Subcutaneous abdominal adipose tissue (tissue), 5 donors: ENCODE data around the gene GALNT18.

ENCODE experiments used
- H3K27ac ChIP-seq: one replicate; pipeline ENCODE4 v1.7.0; 2013; ENCODE audit warnings: low read depth, mild to moderate bottlenecking, inconsistent platforms, low read length, moderate library complexity
- H3K27me3 ChIP-seq, 5 donors: one replicate each; pipeline ENCODE4 v1.7.0; 2013; ENCODE audit warnings: low read length in 5 of 5, inconsistent platforms in 1 of 5; ENCODE audit not compliant: control insufficient read depth in 5 of 5, insufficient read depth in 4 of 5
- H3K36me3 ChIP-seq, 5 donors: one replicate each; pipeline ENCODE4 v1.7.0; 2013; ENCODE audit warnings: low read length in 5 of 5; ENCODE audit not compliant: control insufficient read depth in 5 of 5, insufficient read depth in 5 of 5
- H3K4me1 ChIP-seq, 5 donors: one replicate each; pipeline ENCODE4 v1.7.0; 2013; ENCODE audit warnings: low read length in 5 of 5, mild to moderate bottlenecking in 3 of 5, moderate library complexity in 1 of 5; ENCODE audit not compliant: control insufficient read depth in 5 of 5, insufficient read depth in 5 of 5
- H3K4me3 ChIP-seq, 5 donors: one replicate each; pipeline ENCODE4 v1.7.0; 2013; ENCODE audit warnings: low read length in 5 of 5, low read depth in 1 of 5
- H3K9ac ChIP-seq, 5 donors: one replicate each; pipeline ENCODE4 v1.7.0; 2013; ENCODE audit warnings: low read length in 5 of 5, mild to moderate bottlenecking in 4 of 5, moderate library complexity in 3 of 5
- H3K9me3 ChIP-seq, 5 donors: one replicate each; pipeline ENCODE4 v1.7.0; 2013; ENCODE audit warnings: low read length in 5 of 5; ENCODE audit not compliant: control insufficient read depth in 5 of 5
- donor health status: healthy.
- donor health status: healthy.
- donor health status: healthy.
- donor health status: healthy.
- donor health status: healthy.

Gene GALNT18

GRCh38 chr11:11594162-11594561 is 27.6 kb downstream of the GALNT18 start:
- Histone ChIP-seq H3K4me1 (peaks cover 0 to 16% (median 2%) of the 10 kb centered on the region in 5 donors), H3K9me3 (no peaks in the 10 kb centered on the region), H3K27me3 (no peaks in the 10 kb centered on the region), H3K27ac (no peak overlapping the region), H3K36me3 (no peaks in the 10 kb centered on the region), H3K4me3 (no peak overlapping the region), H3K9ac (no peak overlapping the region)

GRCh38 chr11:11592146-11592684 is 29.6 kb downstream of the GALNT18 start:
- H3K9ac ChIP-seq = no peak overlapping the region
- H3K4me3 ChIP-seq = no peak overlapping the region
- peaks cover 0 to 1% (median 0%) of the 10 kb centered on the region in 5 donors for H3K27me3 ChIP-seq
- no peaks in the 10 kb centered on the region for H3K36me3 ChIP-seq
- no peak overlapping the region for H3K27ac ChIP-seq
- no peaks in the 10 kb centered on the region for H3K9me3 ChIP-seq
- peaks cover 0 to 26% (median 11%) of the 10 kb centered on the region in 5 donors for H3K4me1 ChIP-seq

GRCh38 chr11:11589437-11589836 is 32.4 kb downstream of the GALNT18 start:
- Histone ChIP-seq H3K9me3 (no peaks in the 10 kb centered on the region), H3K36me3 (no peaks in the 10 kb centered on the region), H3K27me3 (peaks cover 0 to 3% (median 0%) of the 10 kb centered on the region in 5 donors), H3K27ac (no peak overlapping the region), H3K9ac (no peak overlapping the region), H3K4me3 (no peak overlapping the region), H3K4me1 (peaks cover 0 to 26% (median 11%) of the 10 kb centered on the region in 5 donors)

GRCh38 chr11:11588891-11589290 is 32.9 kb downstream of the GALNT18 start:
- H3K9ac ChIP-seq = no peak overlapping the region
- peaks cover 0 to 32% (median 11%) of the 10 kb centered on the region in 5 donors for H3K4me1 ChIP-seq
- H3K9me3 ChIP-seq = no peaks in the 10 kb centered on the region
- peaks cover 0 to 3% (median 0%) of the 10 kb centered on the region in 5 donors for H3K27me3 ChIP-seq
- no peaks in the 10 kb centered on the region for H3K36me3 ChIP-seq
- H3K4me3 ChIP-seq = no peak overlapping the region
- H3K27ac ChIP-seq = no peak overlapping the region

- Histone ChIP-seq H3K4me1 (peaks cover 0 to 38% (median 11%) of the 10 kb centered on the region in 5 donors), H3K27me3 (peaks cover 0 to 3% (median 0%) of the 10 kb centered on the region in 5 donors), H3K36me3 (no peaks in the 10 kb centered on the region), H3K27ac (no peak overlapping the region), H3K9me3 (no peaks in the 10 kb centered on the region), H3K9ac (no peak overlapping the region), H3K4me3 (no peak overlapping the region)
Measured at GRCh38 chr11:11588243-11588642, 33.6 kb downstream of the GALNT18 start.

GRCh38 chr11:11587122-11587521 is 34.7 kb downstream of the GALNT18 start:
- Histone ChIP-seq H3K36me3 (no peaks in the 10 kb centered on the region), H3K4me1 (peaks cover 0 to 47% (median 11%) of the 10 kb centered on the region in 5 donors), H3K9me3 (no peaks in the 10 kb centered on the region), H3K4me3 (no peak overlapping the region), H3K27ac (no peak overlapping the region), H3K9ac (no peak overlapping the region), H3K27me3 (peaks cover 0 to 3% (median 0%) of the 10 kb centered on the region in 5 donors)

- H3K4me1 ChIP-seq = peaks cover 0 to 49% (median 11%) of the 10 kb centered on the region in 5 donors
- no peak overlapping the region for H3K27ac ChIP-seq
- no peak overlapping the region for H3K4me3 ChIP-seq
- peaks cover 0 to 3% (median 0%) of the 10 kb centered on the region in 5 donors for H3K27me3 ChIP-seq
- no peaks in the 10 kb centered on the region for H3K36me3 ChIP-seq
- H3K9ac ChIP-seq = no peak overlapping the region
- H3K9me3 ChIP-seq = no peaks in the 10 kb centered on the region
Measured at GRCh38 chr11:11586465-11586864, 35.3 kb downstream of the GALNT18 start.

GRCh38 chr11:11584937-11585336 is 36.9 kb downstream of the GALNT18 start:
- no peak overlapping the region for H3K4me3 ChIP-seq
- no peak overlapping the region for H3K27ac ChIP-seq
- no peak overlapping the region for H3K9ac ChIP-seq
- H3K9me3 ChIP-seq = no peaks in the 10 kb centered on the region
- peaks cover 0 to 11% (median 4%) of the 10 kb centered on the region in 5 donors for H3K27me3 ChIP-seq
- no peaks in the 10 kb centered on the region for H3K36me3 ChIP-seq
- H3K4me1 ChIP-seq = peaks cover 0 to 57% (median 11%) of the 10 kb centered on the region in 5 donors

- peaks cover 0 to 54% (median 11%) of the 10 kb centered on the region in 5 donors for H3K4me1 ChIP-seq
- H3K9ac ChIP-seq = no peak overlapping the region
- H3K27me3 ChIP-seq = peaks cover 0 to 11% (median 4%) of the 10 kb centered on the region in 5 donors
- H3K27ac ChIP-seq = no peak overlapping the region
- H3K4me3 ChIP-seq = no peak overlapping the region
- no peaks in the 10 kb centered on the region for H3K36me3 ChIP-seq
- no peaks in the 10 kb centered on the region for H3K9me3 ChIP-seq
Measured at GRCh38 chr11:11584530-11584810, 37.3 kb downstream of the GALNT18 start.

GRCh38 chr11:11583801-11584529 is 37.8 kb downstream of the GALNT18 start:
- H3K36me3 ChIP-seq = no peaks in the 10 kb centered on the region
- peaks cover 0 to 54% (median 7%) of the 10 kb centered on the region in 5 donors for H3K4me1 ChIP-seq
- H3K4me3 ChIP-seq = no peak overlapping the region
- no peaks in the 10 kb centered on the region for H3K9me3 ChIP-seq
- no peak overlapping the region for H3K9ac ChIP-seq
- H3K27me3 ChIP-seq = peaks cover 0 to 11% (median 4%) of the 10 kb centered on the region in 5 donors
- no peak overlapping the region for H3K27ac ChIP-seq
